Measurements from ENCODE around the gene RBMS3.

RBMS3 gene

DNA sequence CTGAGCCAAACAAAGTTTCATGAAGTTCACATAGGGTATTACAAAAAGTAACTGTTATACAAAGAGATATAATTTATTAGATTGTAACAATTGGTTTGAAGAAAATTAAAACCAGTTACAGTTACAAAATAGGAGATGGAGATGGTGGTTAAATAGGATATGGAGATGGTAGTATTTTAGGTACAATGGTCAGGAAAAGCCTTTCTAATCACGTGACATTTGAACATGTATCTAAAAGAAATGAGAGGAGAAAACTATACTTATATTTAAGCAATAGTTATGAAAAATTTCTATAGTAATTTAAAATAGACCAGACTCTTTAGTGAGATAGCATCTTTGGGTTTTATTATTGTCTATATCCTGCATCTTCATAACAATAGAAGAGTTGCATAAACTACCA lies 312.9 kb downstream of the RBMS3 start:
- H3K27me3 ChIP-seq (replicated peaks; ENCODE audit: control insufficient read depth, insufficient read depth, low read length): no peaks in the 10 kb centered on the region
- H3K4me3 ChIP-seq (replicated peaks; ENCODE audit: low read depth, low read length): no peak overlapping the region
- H3K36me3 ChIP-seq (ENCODE audit: control insufficient read depth, insufficient read depth, low read length): no peaks in the 10 kb centered on the region
- DNase-seq (ENCODE audit: extremely low read depth, insufficient read length): no peak
- TF ChIP-seq, protein P1, sequence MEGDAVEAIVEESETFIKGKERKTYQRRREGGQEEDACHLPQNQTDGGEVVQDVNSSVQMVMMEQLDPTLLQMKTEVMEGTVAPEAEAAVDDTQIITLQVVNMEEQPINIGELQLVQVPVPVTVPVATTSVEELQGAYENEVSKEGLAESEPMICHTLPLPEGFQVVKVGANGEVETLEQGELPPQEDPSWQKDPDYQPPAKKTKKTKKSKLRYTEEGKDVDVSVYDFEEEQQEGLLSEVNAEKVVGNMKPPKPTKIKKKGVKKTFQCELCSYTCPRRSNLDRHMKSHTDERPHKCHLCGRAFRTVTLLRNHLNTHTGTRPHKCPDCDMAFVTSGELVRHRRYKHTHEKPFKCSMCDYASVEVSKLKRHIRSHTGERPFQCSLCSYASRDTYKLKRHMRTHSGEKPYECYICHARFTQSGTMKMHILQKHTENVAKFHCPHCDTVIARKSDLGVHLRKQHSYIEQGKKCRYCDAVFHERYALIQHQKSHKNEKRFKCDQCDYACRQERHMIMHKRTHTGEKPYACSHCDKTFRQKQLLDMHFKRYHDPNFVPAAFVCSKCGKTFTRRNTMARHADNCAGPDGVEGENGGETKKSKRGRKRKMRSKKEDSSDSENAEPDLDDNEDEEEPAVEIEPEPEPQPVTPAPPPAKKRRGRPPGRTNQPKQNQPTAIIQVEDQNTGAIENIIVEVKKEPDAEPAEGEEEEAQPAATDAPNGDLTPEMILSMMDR (IDR thresholded peaks at IDR 0.05; ENCODE audit: insufficient read depth, low read length, poor library complexity, severe bottlenecking): no peak

DNA sequence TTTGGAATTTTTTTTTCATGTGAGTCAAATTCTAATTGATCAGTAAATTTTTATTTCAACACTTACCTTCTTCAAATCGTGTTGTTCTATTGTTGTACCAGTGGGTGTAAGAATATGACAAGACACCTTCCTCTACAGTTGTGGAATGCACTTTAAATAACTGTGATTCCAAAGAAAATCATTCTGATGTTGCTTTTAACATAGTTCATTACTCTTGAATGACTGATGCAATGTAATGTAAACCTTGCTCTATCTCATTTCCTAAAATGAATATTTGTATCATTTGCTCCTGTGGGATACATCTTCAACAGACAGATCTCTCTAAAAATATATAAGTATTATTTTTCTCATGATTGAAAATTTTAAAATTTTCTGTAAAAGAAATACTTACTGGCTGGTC lies 313.4 kb downstream of the RBMS3 start:
- Histone ChIP-seq H3K4me3 (replicated peaks; ENCODE audit: low read depth, low read length) (no peak overlapping the region), H3K27me3 (replicated peaks; ENCODE audit: control insufficient read depth, insufficient read depth, low read length) (no peaks in the 10 kb centered on the region), H3K36me3 (ENCODE audit: control insufficient read depth, insufficient read depth, low read length) (no peaks in the 10 kb centered on the region)
- TF ChIP-seq, protein P1 (IDR thresholded peaks at IDR 0.05; ENCODE audit: insufficient read depth, low read length, poor library complexity, severe bottlenecking): no peak
- DNase-seq (ENCODE audit: extremely low read depth, insufficient read length): no peak

DNA sequence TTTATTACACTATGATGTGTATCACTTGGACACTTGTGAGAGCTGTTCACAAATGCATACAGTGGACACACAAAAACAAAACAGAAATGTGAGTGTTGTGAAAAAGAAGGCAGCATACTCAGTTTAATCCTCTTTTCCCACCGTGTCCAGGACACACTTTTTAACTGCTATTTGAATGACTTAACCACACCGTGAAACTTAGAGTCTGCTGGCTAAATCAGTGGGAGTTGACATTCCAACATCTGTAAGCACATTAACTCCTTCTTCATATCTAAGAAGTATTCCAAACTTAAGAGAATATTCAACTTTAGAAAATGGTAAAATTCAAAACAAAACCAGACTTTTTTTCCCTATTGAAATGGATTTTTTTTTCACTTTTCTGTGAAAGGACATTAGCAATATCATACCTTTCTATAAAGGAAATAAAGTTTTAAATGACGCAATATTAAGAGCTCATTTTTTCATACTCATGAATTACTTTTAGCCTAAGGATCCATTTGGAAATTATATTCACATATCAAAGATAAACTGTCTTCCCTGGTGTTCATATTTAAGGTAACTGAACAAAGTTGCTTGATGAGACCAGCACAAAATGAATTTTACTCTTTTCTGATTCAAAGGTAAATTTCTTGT lies 316.6 kb downstream of the RBMS3 start:
- H3K27me3 ChIP-seq (replicated peaks; ENCODE audit: control insufficient read depth, insufficient read depth, low read length): no peaks in the 10 kb centered on the region
- no peak for DNase-seq (ENCODE audit: extremely low read depth, insufficient read length)
- H3K4me3 ChIP-seq (replicated peaks; ENCODE audit: low read depth, low read length): no peak overlapping the region
- no peaks in the 10 kb centered on the region for H3K36me3 ChIP-seq (ENCODE audit: control insufficient read depth, insufficient read depth, low read length)
- TF ChIP-seq, protein P1 (IDR thresholded peaks at IDR 0.05; ENCODE audit: insufficient read depth, low read length, poor library complexity, severe bottlenecking): no peak

DNA sequence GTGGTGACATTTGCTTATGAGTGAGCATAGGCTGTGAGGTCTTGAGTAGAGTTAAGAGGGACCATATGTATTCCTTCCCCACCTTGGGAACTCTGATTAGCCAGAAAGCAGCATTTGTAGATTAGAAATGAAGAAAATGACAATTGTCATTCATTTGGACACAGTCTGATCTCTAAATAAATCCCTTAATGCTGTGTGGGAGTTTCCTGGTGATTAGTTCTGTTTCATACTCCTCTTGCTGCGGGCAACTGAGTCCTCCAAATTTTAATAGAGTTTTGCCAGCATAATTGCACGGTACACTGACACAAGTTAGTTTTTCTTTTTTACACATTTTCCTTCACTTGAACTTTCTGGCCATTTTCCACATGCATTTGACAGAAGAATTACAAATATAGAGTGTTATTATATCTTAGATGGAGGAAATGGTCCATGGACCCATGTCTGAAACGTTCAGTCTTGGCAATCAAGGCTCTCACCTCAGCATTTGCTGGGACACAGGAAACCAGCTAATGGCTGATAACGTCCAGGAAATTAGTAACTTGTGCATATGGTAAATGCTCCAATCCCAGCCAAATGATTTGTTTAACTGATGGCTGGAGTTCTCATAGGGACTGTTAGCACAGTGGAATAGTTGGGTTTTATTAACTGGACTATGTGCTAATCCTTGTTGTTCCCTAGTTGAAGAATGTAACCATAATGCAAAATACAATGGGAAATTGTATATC lies 321.2 kb downstream of the RBMS3 start:
- Histone ChIP-seq H3K27me3 (replicated peaks; ENCODE audit: control insufficient read depth, insufficient read depth, low read length) (no peaks in the 10 kb centered on the region), H3K4me3 (replicated peaks; ENCODE audit: low read depth, low read length) (no peak overlapping the region), H3K36me3 (ENCODE audit: control insufficient read depth, insufficient read depth, low read length) (no peaks in the 10 kb centered on the region)
- no peak for DNase-seq (ENCODE audit: extremely low read depth, insufficient read length)
- TF ChIP-seq, protein P1 (IDR thresholded peaks at IDR 0.05; ENCODE audit: insufficient read depth, low read length, poor library complexity, severe bottlenecking): no peak

DNA sequence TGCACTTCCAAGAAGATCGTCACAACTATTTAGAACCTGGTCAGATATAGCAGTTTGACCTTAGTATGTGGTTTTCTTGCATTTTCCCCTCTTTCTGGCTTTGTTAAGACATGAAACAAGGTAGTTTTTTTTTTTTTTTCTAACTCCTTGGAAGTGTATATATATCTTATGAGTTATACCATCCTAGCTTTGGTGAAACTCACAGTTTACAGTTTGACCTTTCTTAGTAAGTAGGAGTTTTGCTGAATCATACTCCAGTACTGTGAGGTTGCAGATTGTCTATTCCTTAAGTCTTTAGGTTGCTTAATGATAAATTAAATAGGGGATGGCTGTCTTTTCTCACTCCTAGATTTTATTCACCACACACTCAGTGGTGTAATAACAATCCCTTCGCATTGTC lies 325.0 kb downstream of the RBMS3 start:
- no peak for DNase-seq (ENCODE audit: extremely low read depth, insufficient read length)
- H3K27me3 ChIP-seq (replicated peaks; ENCODE audit: control insufficient read depth, insufficient read depth, low read length): no peaks in the 10 kb centered on the region
- TF ChIP-seq, protein P1 (IDR thresholded peaks at IDR 0.05; ENCODE audit: insufficient read depth, low read length, poor library complexity, severe bottlenecking): no peak
- H3K36me3 ChIP-seq (ENCODE audit: control insufficient read depth, insufficient read depth, low read length): no peaks in the 10 kb centered on the region
- H3K4me3 ChIP-seq (replicated peaks; ENCODE audit: low read depth, low read length): no peak overlapping the region
